ENCODE data around the gene JPH2. TPM values are rescaled to one million over a fixed set of nuclear protein-coding genes. Genes with fewer than 3 reads are reported as not detected.
A peak's percentile ranks its signal among the peaks of the same experiment; 100 is the strongest.
"Not testable (repeated sequence)": the region's sequence is repeated elsewhere in the genome, so short reads cannot be mapped to it uniquely, and the experiment has no call there.

JPH2 gene
- total RNA-seq, 1 donor from 2014 or later = 11.6 TPM

- DNase-seq (ENCODE audit: low read depth) = peak; percentile 22
Measured at GRCh38 chr20:44211177-44212039, 24.4 kb upstream of the JPH2 start.

DNA sequence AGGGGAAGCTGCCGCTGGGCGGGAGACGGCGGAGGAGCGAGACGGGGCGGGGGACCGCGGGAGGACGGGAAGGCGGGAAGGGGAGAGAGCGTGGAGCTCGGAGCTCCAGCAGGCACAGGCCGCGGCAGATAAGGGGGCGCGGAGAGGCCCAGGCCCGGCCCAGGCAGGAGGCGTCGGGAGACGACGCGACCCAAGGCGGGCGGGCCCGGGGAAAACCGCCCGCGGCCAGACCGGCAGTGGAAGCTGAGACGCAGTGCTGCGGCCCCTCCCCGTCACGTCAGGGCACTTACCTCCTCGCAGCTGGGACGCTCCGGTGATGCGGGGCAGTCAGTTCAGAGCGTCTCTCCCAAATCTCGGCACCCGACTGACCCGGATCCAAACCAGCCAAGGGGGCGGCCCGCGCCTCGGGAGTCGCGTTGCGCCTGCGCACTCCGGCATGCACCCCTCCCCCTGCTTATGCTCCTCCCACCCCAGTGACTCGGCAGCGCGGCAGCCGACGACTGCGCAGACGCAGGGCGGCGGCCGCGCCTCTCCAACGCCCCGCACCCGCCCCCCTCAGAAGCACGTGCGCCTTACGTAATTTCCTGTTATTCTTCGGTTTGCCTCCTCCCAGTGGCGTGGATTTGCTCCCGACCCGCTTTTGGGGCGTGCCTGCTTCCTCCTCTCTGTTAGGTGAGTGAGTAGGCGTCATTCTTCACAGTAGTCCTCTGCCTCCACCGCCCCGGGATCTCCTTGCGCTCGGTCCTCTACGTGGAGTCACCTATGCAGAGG lies 23.6 kb upstream of the JPH2 start, which contains the start of gene OSER1:
Gene OSER1 (minus strand): TSS at position 366 of the 771 bp plus-strand sequence. CDS start 3,814 bp downstream, outside the sequence.
- DNase-seq (ENCODE audit: low read depth) = peak; percentile 93

DNA sequence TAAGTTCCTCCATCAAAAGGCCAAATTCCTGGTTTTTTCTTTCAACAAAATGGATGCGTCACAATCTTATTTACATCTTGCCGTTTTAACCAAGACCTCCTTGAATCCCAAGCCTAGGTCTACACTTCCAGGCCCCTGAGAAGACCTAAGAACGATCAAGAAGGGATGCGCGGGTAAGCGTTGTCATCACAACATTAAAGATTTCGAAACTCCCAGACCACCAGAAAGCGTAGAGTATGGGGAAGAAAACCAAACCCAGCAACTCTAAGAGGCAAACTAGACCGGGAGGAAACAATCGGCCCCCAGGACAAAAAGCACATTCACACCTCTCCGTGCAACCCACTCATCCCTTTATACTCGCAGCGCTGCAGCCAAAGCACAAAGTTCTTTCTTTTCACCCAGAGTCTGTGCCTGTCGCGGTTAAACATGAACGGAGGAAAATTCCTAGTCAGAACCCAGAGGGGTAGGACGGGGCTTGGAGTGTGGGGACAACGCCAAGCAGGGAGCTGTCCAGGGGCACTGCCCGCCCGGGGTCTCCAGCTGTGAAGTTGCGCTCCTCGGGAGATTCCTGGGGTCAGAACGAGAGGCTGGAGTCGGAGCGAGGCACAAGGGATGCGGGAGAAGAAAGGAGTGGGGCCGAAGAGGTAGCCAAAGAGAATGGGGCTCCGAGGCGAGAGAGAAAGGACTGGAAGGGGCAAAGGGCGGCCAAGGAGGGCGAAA lies 22.9 kb upstream of the JPH2 start:
- peak; percentile 23 for DNase-seq (ENCODE audit: low read depth)

- DNase-seq (ENCODE audit: low read depth) = peak; percentile 44
Measured at GRCh38 chr20:44208770-44209169, 21.8 kb upstream of the JPH2 start.

DNA sequence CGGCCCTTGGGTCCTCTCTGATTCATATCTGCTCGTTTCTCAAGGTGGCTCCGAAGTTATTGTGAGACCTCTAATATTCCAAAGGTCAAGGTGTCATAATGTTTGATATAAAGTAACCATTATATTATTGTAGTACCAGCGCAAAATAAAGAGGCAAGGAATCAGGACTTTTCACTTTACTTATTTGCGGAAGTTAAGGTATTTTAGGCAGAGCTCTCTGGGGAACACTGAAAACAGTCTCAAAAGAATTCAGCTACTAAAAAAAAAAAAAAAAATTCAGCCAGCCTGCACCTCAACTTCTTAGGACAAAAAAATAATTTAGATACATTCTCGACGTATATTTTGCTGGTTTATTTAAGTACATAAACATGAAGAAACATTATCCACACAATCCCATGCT lies 21.2 kb upstream of the JPH2 start:
- no peak for DNase-seq (ENCODE audit: low read depth)

GRCh38 chr20:44207126-44207723 lies 20.2 kb upstream of the JPH2 start:
- peak; percentile 28 for DNase-seq (ENCODE audit: low read depth)

- DNase-seq (ENCODE audit: low read depth) = no peak
Measured at GRCh38 chr20:44206132-44206531, 19.1 kb upstream of the JPH2 start.

- DNase-seq (ENCODE audit: low read depth) = no peak
Measured at GRCh38 chr20:44204832-44205215, 17.8 kb upstream of the JPH2 start.

- DNase-seq (ENCODE audit: low read depth) = peak; percentile 99
Measured at GRCh38 chr20:44204156-44204831, 17.3 kb upstream of the JPH2 start.

DNA sequence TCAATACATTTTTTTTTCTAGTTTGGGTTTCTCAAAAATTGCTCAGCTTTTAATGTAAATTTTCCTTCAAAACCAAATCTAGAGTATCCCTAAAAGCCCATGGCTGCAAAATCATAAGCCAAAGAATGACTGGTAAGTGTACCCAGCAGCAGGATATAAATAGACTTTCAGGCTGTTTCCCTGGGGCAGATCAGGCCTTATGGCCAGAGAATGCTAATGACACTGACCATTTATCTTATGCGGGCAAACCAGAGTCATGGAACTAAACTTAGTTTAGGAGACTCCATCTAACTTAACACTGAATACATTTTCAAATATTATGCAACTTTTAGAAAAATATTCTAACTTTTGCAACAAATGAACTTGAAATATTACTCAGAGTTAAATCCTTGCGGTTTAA lies 16.2 kb upstream of the JPH2 start:
- DNase-seq (ENCODE audit: low read depth) = no peak

GRCh38 chr20:44200983-44201382 lies 14.0 kb upstream of the JPH2 start:
- DNase-seq (ENCODE audit: low read depth) = no peak

GRCh38 chr20:44200371-44200770 lies 13.4 kb upstream of the JPH2 start:
- no peak for DNase-seq (ENCODE audit: low read depth)

GRCh38 chr20:44199877-44200276 lies 12.9 kb upstream of the JPH2 start:
- no peak for DNase-seq (ENCODE audit: low read depth)

DNA sequence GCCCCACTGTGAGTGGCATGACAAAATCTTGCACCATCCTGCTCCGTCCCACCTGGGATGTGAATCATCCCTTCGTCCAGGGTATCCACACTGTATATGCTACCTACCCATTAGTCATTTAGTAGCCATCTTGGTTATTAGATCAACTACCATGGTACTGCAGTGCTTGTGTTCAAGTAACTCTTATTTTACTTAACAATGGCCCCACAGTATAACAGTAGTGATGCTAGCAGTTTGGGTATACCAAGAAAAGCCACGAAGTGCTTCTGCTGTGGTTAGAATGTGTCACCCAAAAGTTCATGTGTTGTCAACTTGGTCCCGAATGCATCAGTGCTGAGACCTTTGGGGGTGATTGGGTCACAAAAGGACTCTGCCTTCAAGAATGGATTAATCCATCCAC lies 11.9 kb upstream of the JPH2 start:
- no peak for DNase-seq (ENCODE audit: low read depth)

- DNase-seq (ENCODE audit: low read depth) = no peak
Measured at GRCh38 chr20:44196271-44196670, 9.3 kb upstream of the JPH2 start.

GRCh38 chr20:44195605-44196004 lies 8.6 kb upstream of the JPH2 start:
- DNase-seq (ENCODE audit: low read depth) = no peak

DNA sequence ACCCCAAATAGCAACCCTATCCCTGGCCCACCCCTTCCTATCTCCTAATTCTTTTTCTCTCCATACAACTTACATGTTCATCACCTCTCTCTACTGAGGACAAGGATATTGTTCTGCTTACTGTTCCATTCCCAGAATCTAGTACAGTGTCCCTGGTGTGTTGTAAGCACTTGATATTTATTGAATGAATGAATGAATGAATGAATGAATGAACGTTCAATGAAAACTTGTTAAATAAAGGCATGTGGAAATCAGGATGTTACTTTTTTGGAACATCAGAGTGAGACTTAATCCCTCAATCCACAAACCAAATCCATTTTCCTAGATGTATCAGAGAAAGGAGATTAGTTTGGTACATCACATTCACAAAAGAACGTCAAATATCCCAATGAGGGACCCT lies 6.8 kb upstream of the JPH2 start:
- no peak for DNase-seq (ENCODE audit: low read depth)

DNA sequence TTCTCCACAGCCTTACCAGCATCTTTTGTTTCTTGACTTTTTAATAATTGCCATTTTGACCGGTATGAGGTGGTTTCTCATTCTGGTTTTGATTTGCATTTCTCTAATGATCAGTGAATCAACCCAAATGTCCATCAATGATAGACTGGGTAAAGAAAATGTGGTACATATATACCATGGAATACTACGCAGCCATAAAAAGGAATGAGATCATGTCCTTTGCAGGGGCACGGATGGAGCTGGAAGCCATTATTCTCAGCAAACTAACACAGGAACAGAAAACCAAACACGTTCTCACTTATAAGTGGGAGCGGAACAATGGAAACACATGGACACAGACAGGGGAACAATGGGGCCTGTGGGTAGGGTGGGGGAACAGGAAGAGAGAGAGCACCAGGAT lies 4.7 kb upstream of the JPH2 start:
- DNase-seq (ENCODE audit: low read depth) = not testable (repeated sequence)

DNA sequence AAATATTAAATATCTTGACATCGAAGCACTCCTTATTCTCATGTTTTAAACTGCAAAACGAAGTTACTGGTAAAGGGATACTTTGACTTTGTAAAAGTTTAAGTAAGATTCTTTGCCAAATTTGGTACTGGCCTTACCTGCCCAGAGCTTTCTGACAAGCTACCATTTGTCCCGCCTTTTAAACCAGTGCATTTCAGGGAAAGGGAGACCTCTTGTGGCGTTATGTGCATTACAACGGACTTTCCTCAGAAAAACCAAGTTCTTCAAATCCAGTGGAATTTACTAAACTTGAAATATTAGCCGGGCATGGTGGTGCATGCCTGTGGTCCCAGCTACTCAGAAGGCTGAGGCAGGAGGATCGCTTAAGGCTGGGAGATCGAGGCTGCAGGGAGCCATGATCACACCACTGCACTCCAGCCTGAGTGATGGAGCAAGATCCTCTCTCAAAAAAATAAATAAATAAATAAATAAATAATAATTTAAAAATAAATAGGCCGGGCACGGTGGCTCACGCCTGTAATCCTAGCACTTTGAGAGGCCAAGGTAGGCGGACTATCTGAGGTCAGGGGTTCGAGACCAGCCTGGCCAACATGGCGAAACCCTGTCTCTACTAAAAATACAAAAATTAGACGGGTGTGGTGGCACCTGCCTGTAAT lies 3.3 kb upstream of the JPH2 start:
- DNase-seq (ENCODE audit: low read depth) = peak; percentile 80

GRCh38 chr20:44188752-44189151 lies 1.8 kb upstream of the JPH2 start:
- DNase-seq (ENCODE audit: low read depth) = peak; percentile 39

All from renal cortical epithelial cell (primary cell).